Stimulated activated naive CD8-positive, alpha-beta T cell treated with anti-CD3 and anti-CD28 coated beads, Interleukin-15, amount 100 ng/mL, for 72 hours (primary cell): ENCODE data around the gene CCDC85C.
A peak's percentile ranks its signal among the peaks of the same experiment; 100 is the strongest.

ENCODE experiments used
- ATAC-seq: fragments of 150-1000 bp; cut with Tn5 transposase; 2 replicates; pipeline ENCODE4 v1.10.0; 2021; ENCODE audit warnings: mild to moderate bottlenecking, moderate library complexity
- DNase-seq, 2 donors: peaks; one replicate each; pipeline ENCODE4 v3.0.0; 2021 to 2022
- H3K27ac Mint-ChIP-seq, 2 donors: one replicate each; pipeline ENCODE4 v1.8.0; 2022; ENCODE audit warnings: mild to moderate bottlenecking in 2 of 2, mixed read lengths in 2 of 2, moderate library complexity in 2 of 2
- H3K27me3 Mint-ChIP-seq: one replicate; pipeline ENCODE4 v1.8.0; 2022; ENCODE audit warnings: mixed read lengths
- H3K4me1 Mint-ChIP-seq: one replicate; pipeline ENCODE4 v1.8.0; 2022; ENCODE audit warnings: mild to moderate bottlenecking, mixed read lengths
- H3K4me3 Mint-ChIP-seq, 2 donors: one replicate each; pipeline ENCODE4 v1.8.0; 2022; ENCODE audit warnings: mild to moderate bottlenecking in 2 of 2, mixed read lengths in 2 of 2, moderate library complexity in 1 of 2
- H3K9me3 Mint-ChIP-seq, 2 donors: one replicate each; pipeline ENCODE4 v1.8.0; 2022; ENCODE audit warnings: mixed read lengths in 2 of 2

CCDC85C gene

GRCh38 chr14:99635116-99635515 is 31.1 kb upstream of the CCDC85C start:
- ATAC-seq (no peak), DNase-seq (no peak)
- H3K9me3 Mint-ChIP-seq = no peaks in the 10 kb centered on the region
- H3K27ac Mint-ChIP-seq = no peak overlapping the region
- H3K4me1 Mint-ChIP-seq = no peaks in the 10 kb centered on the region
- peaks cover 12% of the 10 kb centered on the region for H3K27me3 Mint-ChIP-seq
- no peak overlapping the region for H3K4me3 Mint-ChIP-seq

GRCh38 chr14:99634443-99634842 is 30.4 kb upstream of the CCDC85C start:
- ATAC-seq = no peak
- Mint-ChIP-seq H3K27ac (peak overlapping the region in 1 of 2 donors; percentile 27), H3K9me3 (no peaks in the 10 kb centered on the region), H3K4me1 (no peaks in the 10 kb centered on the region), H3K27me3 (peaks cover 13% of the 10 kb centered on the region), H3K4me3 (no peak overlapping the region)
- no peak for DNase-seq

DNA sequence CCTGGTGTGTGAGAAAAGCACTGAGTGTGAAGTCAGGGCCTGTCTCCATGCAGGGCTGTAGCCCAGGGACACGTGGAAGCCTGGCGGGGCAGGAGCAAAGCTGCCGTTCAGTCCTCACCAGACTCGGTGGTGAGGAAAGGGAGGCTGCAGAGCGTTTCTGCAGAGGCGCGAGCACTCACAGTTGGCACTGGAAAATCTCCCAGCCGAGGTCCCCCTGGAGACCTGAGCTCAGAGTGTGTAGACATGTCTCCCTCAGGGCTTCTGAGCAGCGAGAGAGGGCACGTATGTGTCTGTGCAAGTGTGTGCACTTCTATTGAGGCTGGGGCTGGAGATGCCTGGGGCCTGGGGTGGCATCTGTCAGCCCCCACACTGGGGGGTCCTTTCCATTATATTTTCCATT is 29.9 kb upstream of the CCDC85C start:
- no peak overlapping the region for H3K27ac Mint-ChIP-seq
- no peak for ATAC-seq
- no peak overlapping the region for H3K4me3 Mint-ChIP-seq
- peaks cover 3% of the 10 kb centered on the region for H3K4me1 Mint-ChIP-seq
- DNase-seq = no peak
- peaks cover 13% of the 10 kb centered on the region for H3K27me3 Mint-ChIP-seq
- H3K9me3 Mint-ChIP-seq = no peaks in the 10 kb centered on the region

DNA sequence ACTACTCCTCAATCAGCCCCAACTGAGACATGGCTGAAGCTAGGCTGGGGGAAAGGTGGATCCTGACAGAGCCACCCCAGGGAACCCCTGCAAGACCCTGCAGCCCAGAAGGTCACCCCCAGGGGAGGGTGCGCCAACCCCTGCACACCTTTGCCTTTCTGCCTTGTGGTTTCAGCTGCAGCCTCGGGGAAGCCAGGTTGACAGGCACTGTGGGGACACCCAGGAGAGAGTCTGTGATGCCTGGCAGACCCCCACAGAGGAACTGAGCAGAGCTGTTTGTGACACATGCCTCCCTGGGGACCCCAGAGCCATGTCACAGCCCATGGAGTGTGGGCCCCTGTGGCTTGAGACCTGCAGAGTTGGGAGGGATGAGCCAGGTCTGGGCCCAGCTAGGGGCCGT is 29.1 kb upstream of the CCDC85C start:
- peaks cover 13% of the 10 kb centered on the region for H3K27me3 Mint-ChIP-seq
- peaks cover 7% of the 10 kb centered on the region for H3K4me1 Mint-ChIP-seq
- no peak for DNase-seq
- H3K27ac Mint-ChIP-seq = no peak overlapping the region
- ATAC-seq = no peak
- no peaks in the 10 kb centered on the region for H3K9me3 Mint-ChIP-seq
- H3K4me3 Mint-ChIP-seq = no peak overlapping the region

GRCh38 chr14:99632410-99633035 is 28.5 kb upstream of the CCDC85C start:
- ATAC-seq = no peak
- no peak overlapping the region for H3K27ac Mint-ChIP-seq
- DNase-seq = no peak
- H3K4me1 Mint-ChIP-seq = peaks cover 7% of the 10 kb centered on the region
- no peak overlapping the region for H3K4me3 Mint-ChIP-seq
- no peaks in the 10 kb centered on the region for H3K9me3 Mint-ChIP-seq
- peaks cover 13% of the 10 kb centered on the region for H3K27me3 Mint-ChIP-seq

- Mint-ChIP-seq H3K9me3 (no peaks in the 10 kb centered on the region), H3K4me1 (peaks cover 7% of the 10 kb centered on the region), H3K27me3 (peaks cover 13% of the 10 kb centered on the region), H3K4me3 (no peak overlapping the region), H3K27ac (no peak overlapping the region)
- DNase-seq = no peak
- ATAC-seq = no peak
These were observed 26.2 kb upstream of the CCDC85C start for GRCh38 chr14:99630202-99630601.

DNA sequence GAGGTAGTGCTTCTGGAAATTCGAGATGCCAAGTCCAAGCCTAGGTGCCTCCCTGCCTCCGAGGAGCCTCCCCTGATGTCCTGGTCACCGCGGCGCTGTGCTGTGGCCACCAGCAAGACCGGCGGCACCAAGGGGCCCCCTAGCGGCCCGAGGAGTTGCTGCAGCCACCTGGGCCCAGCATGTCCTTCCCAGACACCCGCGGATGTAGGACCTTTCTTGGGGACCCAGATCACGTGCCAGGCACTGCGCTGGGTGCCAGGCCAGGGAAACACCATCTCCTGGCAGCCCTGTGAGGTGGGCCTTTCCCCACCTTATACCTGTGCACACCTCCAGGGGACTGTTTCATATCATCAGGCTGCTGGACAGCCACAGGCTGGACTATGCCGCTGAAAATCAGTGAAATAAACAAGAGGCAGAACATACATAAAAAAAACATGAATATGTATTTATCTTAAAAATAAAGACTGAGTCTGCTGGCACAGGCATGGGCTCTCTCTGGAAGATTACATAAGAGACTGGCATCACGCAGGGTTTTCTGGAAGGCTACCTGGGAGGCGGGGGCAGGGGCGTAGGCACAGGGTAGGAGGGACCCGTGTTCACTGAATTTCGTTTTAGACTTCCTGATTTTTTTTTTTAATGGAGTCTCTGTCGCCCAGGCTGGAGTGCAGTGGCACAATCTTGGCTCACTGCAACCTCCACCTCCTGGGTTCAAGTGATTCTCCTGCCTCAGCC is 25.0 kb upstream of the CCDC85C start:
- Mint-ChIP-seq H3K27ac (no peak overlapping the region), H3K9me3 (no peaks in the 10 kb centered on the region), H3K4me1 (peaks cover 7% of the 10 kb centered on the region), H3K4me3 (no peak overlapping the region), H3K27me3 (peaks cover 16% of the 10 kb centered on the region)
- ATAC-seq = peak; percentile 88
- peak; percentile 67 to 71 for DNase-seq

- no peak for DNase-seq
- no peak for ATAC-seq
- Mint-ChIP-seq H3K27ac (no peak overlapping the region), H3K9me3 (no peaks in the 10 kb centered on the region), H3K27me3 (peaks cover 29% of the 10 kb centered on the region), H3K4me3 (no peak overlapping the region), H3K4me1 (peaks cover 7% of the 10 kb centered on the region)
These were observed 23.7 kb upstream of the CCDC85C start for GRCh38 chr14:99627510-99628381.

DNA sequence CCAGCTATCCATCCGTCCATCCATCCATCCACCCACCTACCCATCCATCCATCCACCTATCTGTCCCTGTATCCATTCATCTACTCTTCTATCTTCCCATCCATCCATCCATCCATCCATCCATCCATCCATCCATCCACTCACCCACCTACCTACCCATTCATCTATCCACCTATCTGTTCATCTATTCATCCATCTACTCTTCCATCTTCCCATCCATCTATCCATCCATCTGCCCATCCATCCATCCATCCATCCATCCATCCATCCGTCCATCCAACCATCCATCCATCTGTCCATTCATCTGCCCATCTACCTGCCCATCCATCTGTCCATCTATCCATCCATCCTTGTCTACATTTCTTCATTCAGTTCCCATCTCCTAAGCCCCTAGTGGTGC is 23.1 kb upstream of the CCDC85C start:
- ATAC-seq (no peak), DNase-seq (no peak)
- H3K4me3 Mint-ChIP-seq = no peak overlapping the region
- peak overlapping the region in 1 of 2 donors; percentile 12 for H3K27ac Mint-ChIP-seq
- no peaks in the 10 kb centered on the region for H3K9me3 Mint-ChIP-seq
- H3K27me3 Mint-ChIP-seq = peaks cover 36% of the 10 kb centered on the region
- peaks cover 7% of the 10 kb centered on the region for H3K4me1 Mint-ChIP-seq

DNA sequence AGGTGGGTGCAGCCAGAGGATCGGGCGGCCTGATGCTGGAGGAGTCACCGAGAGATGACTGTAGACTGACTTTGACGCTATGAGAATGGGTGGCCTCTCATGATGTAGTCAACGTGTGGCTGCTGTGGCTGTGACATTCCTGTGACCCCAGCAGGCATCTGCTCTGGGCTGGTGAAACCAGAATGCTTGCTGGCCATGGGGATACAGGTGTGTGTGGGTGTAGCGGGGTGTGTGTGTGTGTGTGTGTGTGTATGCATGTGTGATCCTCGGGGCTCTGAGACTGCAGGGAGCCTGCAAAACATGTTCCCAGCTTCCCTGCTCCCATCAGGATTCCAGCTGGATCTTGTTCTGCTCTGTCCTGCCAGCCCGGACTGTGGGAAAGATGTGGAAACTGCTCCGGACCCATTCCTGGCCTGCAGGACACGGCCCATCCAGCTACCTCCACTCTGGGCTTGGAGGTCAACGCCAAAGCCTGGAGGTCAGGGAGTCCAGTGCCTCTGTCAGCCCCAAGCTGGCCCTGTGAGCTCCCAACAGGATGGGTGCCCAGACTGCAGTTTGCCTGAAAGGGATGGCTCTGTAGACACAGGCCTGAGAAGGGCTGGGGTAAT is 22.1 kb upstream of the CCDC85C start:
- no peak for DNase-seq
- H3K4me3 Mint-ChIP-seq = no peak overlapping the region
- ATAC-seq = no peak
- H3K27me3 Mint-ChIP-seq = peaks cover 45% of the 10 kb centered on the region
- peak overlapping the region in 1 of 2 donors; percentile 62 for H3K27ac Mint-ChIP-seq
- no peaks in the 10 kb centered on the region for H3K9me3 Mint-ChIP-seq
- peaks cover 7% of the 10 kb centered on the region for H3K4me1 Mint-ChIP-seq

- Mint-ChIP-seq H3K27ac (no peak overlapping the region), H3K4me1 (peaks cover 7% of the 10 kb centered on the region), H3K4me3 (no peak overlapping the region), H3K27me3 (peaks cover 46% of the 10 kb centered on the region), H3K9me3 (no peaks in the 10 kb centered on the region)
- ATAC-seq = no peak
- DNase-seq = no peak
These were observed 21.5 kb upstream of the CCDC85C start for GRCh38 chr14:99625476-99625875.

DNA sequence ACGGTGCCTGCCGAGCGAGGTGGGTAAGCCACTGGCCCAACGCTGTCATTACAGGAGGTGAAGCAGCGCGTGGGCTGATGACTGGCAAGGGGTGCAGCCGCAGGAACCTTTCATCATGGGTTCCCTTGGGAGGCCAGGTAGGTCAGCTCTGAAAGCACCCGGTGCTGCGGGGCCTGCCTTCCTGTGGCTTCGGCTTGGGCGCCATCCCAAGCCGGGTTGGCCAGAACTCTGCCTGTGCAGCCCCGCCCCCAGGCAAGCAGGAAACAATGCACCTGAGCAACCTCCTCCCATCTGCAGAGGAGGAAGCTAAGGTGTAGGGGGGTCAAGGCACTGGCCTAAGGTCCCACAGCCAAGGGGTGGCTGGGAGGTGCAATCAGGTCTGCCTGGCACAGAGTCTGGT is 21.0 kb upstream of the CCDC85C start:
- Mint-ChIP-seq H3K27me3 (peaks cover 45% of the 10 kb centered on the region), H3K9me3 (no peaks in the 10 kb centered on the region), H3K4me1 (peaks cover 7% of the 10 kb centered on the region), H3K27ac (no peak overlapping the region), H3K4me3 (no peak overlapping the region)
- ATAC-seq (no peak), DNase-seq (no peak)

DNA sequence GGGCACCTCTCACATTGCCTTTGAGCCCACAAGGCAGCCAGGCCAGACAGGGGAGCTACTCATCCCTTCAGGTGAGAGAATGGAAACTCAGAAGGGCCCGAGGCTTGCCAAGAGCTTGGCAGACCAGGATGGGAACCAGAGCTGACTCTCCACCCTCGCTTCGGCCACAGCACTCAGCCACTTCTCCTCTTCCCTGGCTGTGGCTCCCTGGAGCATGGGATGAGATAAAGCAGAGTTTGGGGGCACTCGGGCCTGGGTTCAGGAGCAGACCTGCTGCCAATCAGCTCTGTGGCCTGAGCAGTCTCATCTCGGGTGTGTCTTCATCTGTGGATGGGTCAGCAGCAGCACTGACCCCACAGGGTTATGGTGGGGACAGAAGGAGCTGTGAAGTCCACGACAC is 20.0 kb upstream of the CCDC85C start:
- Mint-ChIP-seq H3K9me3 (no peaks in the 10 kb centered on the region), H3K4me1 (peaks cover 5% of the 10 kb centered on the region), H3K27ac (no peak overlapping the region), H3K27me3 (peaks cover 50% of the 10 kb centered on the region), H3K4me3 (no peak overlapping the region)
- DNase-seq = no peak
- no peak for ATAC-seq

DNA sequence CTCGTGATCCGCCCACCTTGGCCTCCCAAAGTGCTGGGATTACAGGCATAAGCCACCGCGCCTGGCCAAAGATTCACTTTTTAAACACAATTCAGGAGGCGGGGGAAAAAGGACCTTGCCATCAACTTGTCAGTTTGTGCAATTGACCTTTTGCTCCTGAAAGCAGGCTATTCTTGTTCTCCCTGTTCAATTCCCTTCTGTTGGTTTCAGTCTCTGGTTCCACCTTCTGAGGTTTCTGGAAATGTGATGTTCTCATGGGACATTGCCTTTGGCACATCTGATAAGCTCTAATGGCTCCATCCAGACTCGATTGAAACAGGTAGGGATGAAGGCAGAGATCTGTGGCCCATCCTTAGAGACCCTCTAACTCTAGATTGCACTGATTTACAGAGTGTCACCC is 17.9 kb upstream of the CCDC85C start:
- Mint-ChIP-seq H3K27ac (no peak overlapping the region), H3K4me1 (no peaks in the 10 kb centered on the region), H3K27me3 (peaks cover 67% of the 10 kb centered on the region), H3K9me3 (no peaks in the 10 kb centered on the region), H3K4me3 (no peak overlapping the region)
- DNase-seq (no peak), ATAC-seq (no peak)
